Mucosa of descending colon (tissue), 3 donors: ENCODE data around the gene PYGO1. TPM values are rescaled to one million over a fixed set of nuclear protein-coding genes. Genes with fewer than 3 reads are reported as not detected.
A peak's percentile ranks its signal among the peaks of the same experiment; 100 is the strongest.

Experiments
- ATAC-seq: fragments of 200-7000 bp; cut with Tn5 transposase; one replicate; pipeline ENCODE4 v1.9.1; 2020; ENCODE audit warnings: mild to moderate bottlenecking, moderate library complexity
- DNase-seq, 3 donors: peaks; one replicate each; pipeline ENCODE4 v3.0.0-alpha.2; 2020
- H3K36me3 ChIP-seq: fragments of 200-600 bp; one replicate; pipeline ENCODE4 v1.8.0; 2021; ENCODE audit warnings: low read depth, mild to moderate bottlenecking
- H3K4me1 ChIP-seq: fragments of 200-600 bp; one replicate; pipeline ENCODE4 v1.8.0; 2021; ENCODE audit warnings: low read depth, mild to moderate bottlenecking
- H3K4me3 ChIP-seq: fragments of 200-600 bp; one replicate; pipeline ENCODE4 v1.8.0; 2021; ENCODE audit warnings: mild to moderate bottlenecking
- H3K9me3 ChIP-seq: fragments of 200-600 bp; one replicate; pipeline ENCODE4 v1.8.0; 2021; ENCODE audit warnings: mild to moderate bottlenecking
- intact Hi-C, 2 donors: fragments of 100-400 bp; cut with DNase I in 1 of 2; cut with micrococcal nuclease in 1 of 2; formaldehyde crosslinking; loops; one replicate each; pipeline versions ENCODE4 v1.11.0 to v1.11.1; 2022; cut with DNase I, micrococcal nuclease
- total RNA-seq, 3 donors: library from RNA; stranded (reverse); fragmentation: NEBNext Ultra II Directional in 2 of 3; extraction: Animal tissue kit (Norgen Biotek cat#: 25700) in 2 of 3; gene quantifications; one replicate each; pipeline versions ENCODE4 v1.2.1 to v1.2.4, GENCODE V29; 2021 to 2023
- TF ChIP-seq, protein P1 (sequence below): fragments of 200-600 bp; IDR thresholded peaks from one replicate; pipeline ENCODE4 v1.8.0; 2022; ENCODE audit warnings: antibody characterized with exemption, mild to moderate bottlenecking
- donor health status: DM: no; HTN: no; CAD: no; lungs with moderate emphysema.
- donor health status: DM: no; HTN: no; CAD: no.
- donor health status: DM: no; HTN: yes; CAD: no.

The PYGO1 gene
- total RNA-seq, 3 donors from 2014 or later, result 1.0 to 21.3 (median 1.6) TPM

DNA sequence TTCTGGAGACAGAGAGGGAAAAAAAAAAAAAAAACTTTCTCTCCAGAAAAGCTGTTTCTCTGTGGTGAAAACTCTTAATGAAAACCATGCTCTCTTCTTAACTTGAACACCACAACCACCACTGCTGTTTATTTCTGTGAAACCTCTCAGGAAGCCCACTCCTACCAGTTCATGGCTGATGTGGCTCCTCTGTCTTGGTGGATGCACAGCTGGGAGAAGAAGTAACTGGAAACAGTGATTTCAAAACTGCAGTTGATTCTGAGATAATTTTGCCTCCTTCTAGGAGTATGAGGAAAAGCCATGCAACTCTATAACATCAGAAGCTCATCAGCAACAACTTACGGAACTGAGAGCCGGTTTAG, 40.2 kb upstream of the PYGO1 start:
- ATAC-seq (no peak), DNase-seq (no peak)
- no peaks in the 10 kb centered on the region for H3K36me3 ChIP-seq
- H3K9me3 ChIP-seq, result no peaks in the 10 kb centered on the region
- no peaks in the 10 kb centered on the region for H3K4me1 ChIP-seq
- TF ChIP-seq, protein P1, sequence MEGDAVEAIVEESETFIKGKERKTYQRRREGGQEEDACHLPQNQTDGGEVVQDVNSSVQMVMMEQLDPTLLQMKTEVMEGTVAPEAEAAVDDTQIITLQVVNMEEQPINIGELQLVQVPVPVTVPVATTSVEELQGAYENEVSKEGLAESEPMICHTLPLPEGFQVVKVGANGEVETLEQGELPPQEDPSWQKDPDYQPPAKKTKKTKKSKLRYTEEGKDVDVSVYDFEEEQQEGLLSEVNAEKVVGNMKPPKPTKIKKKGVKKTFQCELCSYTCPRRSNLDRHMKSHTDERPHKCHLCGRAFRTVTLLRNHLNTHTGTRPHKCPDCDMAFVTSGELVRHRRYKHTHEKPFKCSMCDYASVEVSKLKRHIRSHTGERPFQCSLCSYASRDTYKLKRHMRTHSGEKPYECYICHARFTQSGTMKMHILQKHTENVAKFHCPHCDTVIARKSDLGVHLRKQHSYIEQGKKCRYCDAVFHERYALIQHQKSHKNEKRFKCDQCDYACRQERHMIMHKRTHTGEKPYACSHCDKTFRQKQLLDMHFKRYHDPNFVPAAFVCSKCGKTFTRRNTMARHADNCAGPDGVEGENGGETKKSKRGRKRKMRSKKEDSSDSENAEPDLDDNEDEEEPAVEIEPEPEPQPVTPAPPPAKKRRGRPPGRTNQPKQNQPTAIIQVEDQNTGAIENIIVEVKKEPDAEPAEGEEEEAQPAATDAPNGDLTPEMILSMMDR, result no peak
- intact Hi-C loops, result no loop called here
- no peak overlapping the region for H3K4me3 ChIP-seq

- ATAC-seq (peak; percentile 57), DNase-seq (no peak)
- TF ChIP-seq, protein P1, result no peak
- no peak overlapping the region for H3K4me3 ChIP-seq
- H3K36me3 ChIP-seq, result no peaks in the 10 kb centered on the region
- no peaks in the 10 kb centered on the region for H3K4me1 ChIP-seq
- H3K9me3 ChIP-seq, result no peaks in the 10 kb centered on the region
- intact Hi-C loops, result no loop called here
Observed at GRCh38 chr15:55627730-55628368, 39.7 kb upstream of the PYGO1 start.

- DNase-seq (no peak), ATAC-seq (no peak)
- Histone ChIP-seq H3K36me3 (no peaks in the 10 kb centered on the region), H3K4me1 (no peaks in the 10 kb centered on the region), H3K4me3 (no peak overlapping the region), H3K9me3 (no peaks in the 10 kb centered on the region)
- intact Hi-C loops, result no loop called here
- TF ChIP-seq, protein P1, result no peak
Observed at GRCh38 chr15:55619783-55620182, 31.6 kb upstream of the PYGO1 start.

- intact Hi-C loops, result no loop called here
- TF ChIP-seq, protein P1, result no peak
- Histone ChIP-seq H3K9me3 (no peaks in the 10 kb centered on the region), H3K36me3 (no peaks in the 10 kb centered on the region), H3K4me3 (no peak overlapping the region), H3K4me1 (no peaks in the 10 kb centered on the region)
- DNase-seq, result no peak
- ATAC-seq, result no peak
Observed at GRCh38 chr15:55618387-55618786, 30.2 kb upstream of the PYGO1 start.

GRCh38 chr15:55615445-55615844, 27.3 kb upstream of the PYGO1 start:
- Histone ChIP-seq H3K4me3 (no peak overlapping the region), H3K36me3 (no peaks in the 10 kb centered on the region), H3K4me1 (no peaks in the 10 kb centered on the region), H3K9me3 (no peaks in the 10 kb centered on the region)
- intact Hi-C loops, result no loop called here
- TF ChIP-seq, protein P1, result no peak
- ATAC-seq (no peak), DNase-seq (no peak)

DNA sequence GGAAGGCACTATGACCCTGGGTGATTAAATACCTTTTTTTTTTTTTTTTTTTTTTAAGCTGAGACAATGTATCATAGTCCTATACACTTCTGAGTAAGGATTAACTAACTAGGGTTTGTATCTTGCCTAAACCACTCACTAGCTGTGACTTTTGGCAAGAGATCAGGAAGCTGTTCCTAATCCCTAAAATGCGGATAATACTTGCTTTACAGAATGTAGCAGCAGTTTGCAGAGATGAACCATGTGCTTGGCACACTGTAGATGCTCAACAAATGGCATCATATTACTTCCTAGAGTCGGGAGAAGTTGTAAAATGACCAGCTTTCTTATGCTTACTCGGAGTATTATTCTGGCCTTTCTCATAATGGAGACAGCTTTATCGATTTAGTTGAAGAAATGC, 25.6 kb upstream of the PYGO1 start:
- Histone ChIP-seq H3K36me3 (no peaks in the 10 kb centered on the region), H3K9me3 (no peaks in the 10 kb centered on the region), H3K4me3 (no peak overlapping the region), H3K4me1 (no peaks in the 10 kb centered on the region)
- TF ChIP-seq, protein P1, result no peak
- ATAC-seq, result no peak
- intact Hi-C loops, result no loop called here
- no peak for DNase-seq
